Embryonic facial prominence (tissue), 1 donor: ENCODE results near the gene ADD1.

ENCODE experiments used
- DNase-seq: peaks from one replicate; pipeline ENCODE4 v3.0.0-alpha.2; 2016; ENCODE audit errors: extremely low spot score

ADD1 gene

GRCh38 chr4:2963966-2964471, 120.4 kb downstream of the ADD1 start:
- no peak for DNase-seq

GRCh38 chr4:2964706-2965258, 121.1 kb downstream of the ADD1 start:
- no peak for DNase-seq

GRCh38 chr4:2965262-2965661, 121.6 kb downstream of the ADD1 start:
- no peak for DNase-seq

- DNase-seq = no peak
Measured at GRCh38 chr4:2968381-2968780, 124.7 kb downstream of the ADD1 start.

GRCh38 chr4:2971275-2971674, 127.6 kb downstream of the ADD1 start:
- DNase-seq = no peak

GRCh38 chr4:2977211-2978088, 133.8 kb downstream of the ADD1 start:
- DNase-seq = no peak
